Muscle of back (tissue), 13 donors: Measurements from ENCODE around the gene MAF. TPM values are rescaled to one million over a fixed set of nuclear protein-coding genes. Genes with fewer than 3 reads are reported as not detected.

Experiments used
- DNase-seq, 3 donors: peaks; one replicate each; pipeline versions ENCODE4 v3.0.0 to v3.0.0-alpha.2; 2013
- long read RNA-seq, 9 donors: transcript quantifications; one replicate each; lab custom pipeline, GENCODE V29; 2026
- polyA plus RNA-seq, 10 donors: library from polyadenylated mRNA; unstranded; fragments of 120-200 nt; gene quantifications; one replicate each; pipeline ENCODE4 v1.2.1, GENCODE V29; 2013; ENCODE audit not compliant: insufficient read length in 10 of 10

Gene MAF
- 10 to 100 TPM; 26.1 to 37.1 (median 31.4) TPM for polyA plus RNA-seq
- long read RNA-seq, donor 1, full-length matches to known transcripts, result 99 of 99 reads
- long read RNA-seq, donor 1, partial matches to known transcripts, result 0 of 99 reads
- long read RNA-seq, donor 1, other reads (novel, unspliced or antisense), result 0 of 99 reads
- long read RNA-seq, donor 2, full-length matches to known transcripts, result 74 of 74 reads
- long read RNA-seq, donor 2, partial matches to known transcripts, result 0 of 74 reads
- long read RNA-seq, donor 2, other reads (novel, unspliced or antisense), result 0 of 74 reads
- long read RNA-seq, donor 3, result 0 reads
- long read RNA-seq, donor 4, full-length matches to known transcripts, result 77 of 77 reads
- long read RNA-seq, donor 4, partial matches to known transcripts, result 0 of 77 reads
- long read RNA-seq, donor 4, other reads (novel, unspliced or antisense), result 0 of 77 reads
- long read RNA-seq, donor 5, full-length matches to known transcripts, result 137 of 137 reads
- long read RNA-seq, donor 5, partial matches to known transcripts, result 0 of 137 reads
- long read RNA-seq, donor 5, other reads (novel, unspliced or antisense), result 0 of 137 reads
- long read RNA-seq, donor 6, full-length matches to known transcripts, result 118 of 118 reads
- long read RNA-seq, donor 6, partial matches to known transcripts, result 0 of 118 reads
- long read RNA-seq, donor 6, other reads (novel, unspliced or antisense), result 0 of 118 reads
- long read RNA-seq, donor 7, full-length matches to known transcripts, result 68 of 68 reads
- long read RNA-seq, donor 7, partial matches to known transcripts, result 0 of 68 reads
- long read RNA-seq, donor 7, other reads (novel, unspliced or antisense), result 0 of 68 reads
- long read RNA-seq, donor 8, full-length matches to known transcripts, result 125 of 125 reads
- long read RNA-seq, donor 8, partial matches to known transcripts, result 0 of 125 reads
- long read RNA-seq, donor 8, other reads (novel, unspliced or antisense), result 0 of 125 reads
- long read RNA-seq, donor 9, full-length matches to known transcripts, result 12 of 12 reads
- long read RNA-seq, donor 9, partial matches to known transcripts, result 0 of 12 reads
- long read RNA-seq, donor 9, other reads (novel, unspliced or antisense), result 0 of 12 reads

DNA sequence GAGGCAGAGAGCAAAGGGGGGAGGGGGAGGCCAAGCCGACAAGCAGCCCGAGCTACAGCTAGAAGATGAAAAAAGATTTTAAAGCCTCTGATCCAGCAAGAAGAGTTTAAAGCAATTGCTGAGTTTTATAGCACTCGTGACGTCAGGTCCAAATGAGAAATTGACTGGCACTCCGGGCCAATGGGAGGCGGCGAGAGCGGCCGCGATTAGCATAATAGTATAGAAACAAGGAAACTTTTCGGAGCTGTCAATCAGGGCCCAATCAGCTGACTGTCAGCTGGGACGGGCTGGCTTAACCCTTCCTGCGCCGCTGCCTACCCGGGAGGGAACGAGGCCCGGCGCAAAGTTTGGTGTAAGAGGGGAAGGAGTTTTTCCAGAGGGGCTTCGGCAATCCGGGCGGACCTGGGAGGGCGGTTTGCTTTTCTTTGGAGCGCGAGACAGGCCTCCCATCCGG lies at the start of gene MAF:
MAF (minus strand) TSS at position 100 of the 454 bp plus-strand sequence. CDS start 835 bp downstream, outside the sequence.
- peak; percentile 96 to 99 (median 96) for DNase-seq

DNA sequence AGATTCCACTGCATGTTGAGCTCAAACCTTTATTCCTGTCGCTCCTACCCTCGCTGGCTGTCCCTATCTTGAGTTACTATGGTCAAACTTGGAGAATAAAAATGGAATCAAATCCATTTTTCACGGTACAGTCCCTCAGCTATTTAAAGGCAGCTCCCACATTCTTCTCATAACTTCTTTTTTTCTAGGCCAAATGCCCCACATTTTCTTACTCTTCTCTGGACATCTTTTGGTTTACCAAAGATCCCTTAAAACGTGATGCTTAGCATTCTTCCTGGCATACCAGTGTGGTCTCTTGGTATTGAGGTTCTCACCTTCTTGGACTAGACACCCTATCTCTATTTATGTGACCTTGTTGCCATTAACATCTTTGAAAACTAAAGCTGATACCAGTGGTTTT lies 48.3 kb upstream of the MAF start:
- DNase-seq, result no peak

DNA sequence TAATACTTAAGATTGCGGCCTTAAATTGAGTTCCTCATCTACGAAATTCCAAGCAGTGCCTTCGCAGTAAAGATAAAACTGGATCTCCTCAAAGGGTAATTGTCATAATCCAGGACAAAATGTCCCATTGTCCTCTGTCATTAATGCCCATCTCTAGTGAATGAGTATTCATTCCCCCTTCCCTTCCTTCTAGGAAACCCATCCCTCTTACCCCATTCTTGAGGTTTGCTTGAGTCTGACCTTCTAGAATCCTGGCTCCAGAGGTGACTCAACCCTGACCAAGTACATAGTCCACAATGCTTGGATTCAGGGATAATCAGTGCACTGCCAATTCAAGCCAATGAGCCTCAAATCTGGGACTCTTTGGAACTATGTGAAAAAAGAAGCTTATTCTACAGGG lies 47.0 kb upstream of the MAF start:
- DNase-seq, result no peak

DNA sequence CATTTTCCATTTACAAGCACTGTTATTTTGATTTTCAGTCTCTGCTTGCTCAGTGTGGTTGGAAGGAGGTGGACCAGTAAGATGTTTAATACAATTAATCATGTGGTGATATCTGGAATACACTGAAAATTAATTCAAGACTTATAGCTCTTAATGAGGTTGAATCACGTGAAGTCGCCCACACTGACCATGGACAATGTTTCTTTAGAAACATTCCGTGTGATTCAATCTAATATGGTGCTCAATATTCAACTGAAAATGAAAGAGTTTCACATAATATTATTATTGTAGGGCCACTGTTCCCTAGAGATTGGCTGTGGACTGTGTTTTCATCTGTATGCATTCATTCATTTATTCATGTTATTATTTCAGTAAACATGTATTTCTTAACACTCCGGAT lies 45.2 kb upstream of the MAF start:
- no peak for DNase-seq

DNA sequence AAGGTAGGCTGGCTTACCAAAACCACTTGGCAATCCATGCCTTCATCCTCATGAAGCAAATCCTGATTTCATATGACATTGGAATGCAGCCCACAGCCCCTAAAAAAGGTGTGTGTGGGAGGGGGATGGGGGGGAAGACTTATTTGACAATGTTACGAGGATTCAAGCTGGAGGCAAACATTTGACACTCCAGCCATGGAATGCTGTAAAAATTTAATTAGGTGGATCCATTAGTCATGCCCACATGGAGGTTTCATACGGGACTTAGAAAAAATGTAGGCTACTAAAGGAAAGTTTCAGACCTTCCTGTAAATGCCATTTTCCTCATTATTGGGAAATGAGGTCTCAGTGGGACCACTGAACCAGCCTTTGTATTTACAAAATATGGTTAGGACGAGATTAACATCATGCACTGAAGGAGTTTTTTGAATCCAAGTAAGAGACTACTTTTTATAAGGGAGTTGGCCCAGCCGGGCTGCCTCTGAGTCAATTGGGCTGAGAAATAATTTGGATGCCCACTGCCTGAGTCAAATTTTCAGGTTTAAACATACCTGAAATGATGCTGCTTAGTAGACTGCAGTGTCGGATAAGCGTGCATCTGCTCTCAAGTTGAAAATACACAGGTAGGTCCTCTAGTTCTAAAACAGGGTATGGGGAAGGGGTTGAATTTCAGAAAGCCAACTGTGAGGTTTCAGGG lies 44.6 kb upstream of the MAF start:
- no peak for DNase-seq

DNA sequence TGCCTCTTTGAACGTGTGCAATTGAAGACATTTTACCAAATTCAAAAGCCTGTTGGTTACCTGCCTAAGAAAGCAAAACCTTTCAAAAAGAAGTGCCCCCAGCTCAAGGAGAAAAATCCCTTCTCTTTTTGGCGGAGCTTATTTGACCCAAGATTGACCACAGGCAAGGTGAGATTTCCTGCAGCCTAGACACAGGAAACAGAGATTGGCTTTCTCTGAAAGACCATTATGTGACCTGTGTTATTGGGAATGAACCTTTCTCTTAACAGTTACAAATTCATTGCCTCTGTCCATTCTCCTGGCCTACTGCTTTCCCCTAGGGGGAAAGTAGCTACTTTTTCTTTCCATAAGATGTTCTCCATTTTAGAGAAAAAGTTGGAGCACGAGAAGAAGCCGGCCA lies 42.1 kb upstream of the MAF start:
- DNase-seq, result no peak

DNA sequence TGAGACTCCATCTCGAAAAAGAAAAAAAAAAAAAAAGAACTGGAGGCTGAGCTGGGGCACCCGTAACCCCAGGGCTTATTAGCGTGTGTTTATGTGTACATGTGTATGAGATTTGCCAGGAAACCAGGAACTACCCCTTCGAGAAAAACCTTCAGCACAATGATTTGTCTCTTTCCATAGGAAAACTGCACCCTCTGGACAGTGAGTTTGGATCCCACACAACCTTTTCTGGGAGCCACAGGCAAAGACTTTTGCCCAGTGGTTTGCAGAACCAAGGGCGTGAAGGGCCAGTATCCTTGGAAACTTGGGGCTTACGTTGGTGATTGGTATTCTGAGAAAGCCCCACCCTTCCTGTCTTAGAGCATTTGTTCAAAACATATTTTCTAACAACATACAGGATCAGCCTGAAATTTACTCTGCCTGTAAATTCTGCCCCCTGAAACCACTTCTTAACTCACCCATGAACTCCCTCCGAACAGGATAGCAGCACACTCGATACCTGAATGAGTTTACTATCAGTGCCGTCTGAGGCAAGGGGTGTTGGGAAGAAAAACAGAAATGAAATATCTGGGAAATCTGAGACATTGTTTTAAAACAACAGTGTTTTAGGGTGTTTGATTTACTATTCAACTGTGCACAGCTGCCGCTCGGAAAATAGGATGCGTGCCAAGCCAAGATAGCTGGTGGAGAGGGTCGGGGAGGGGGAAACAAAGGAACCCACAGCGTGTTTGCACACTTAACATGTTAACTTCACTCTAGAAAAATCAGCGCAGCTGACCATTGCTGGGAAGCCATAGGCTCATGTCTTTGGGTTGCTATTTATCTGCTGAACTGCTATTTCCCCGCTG lies 40.2 kb upstream of the MAF start:
- DNase-seq, result peak in 2 of 3 donors; percentile 44 to 77

DNA sequence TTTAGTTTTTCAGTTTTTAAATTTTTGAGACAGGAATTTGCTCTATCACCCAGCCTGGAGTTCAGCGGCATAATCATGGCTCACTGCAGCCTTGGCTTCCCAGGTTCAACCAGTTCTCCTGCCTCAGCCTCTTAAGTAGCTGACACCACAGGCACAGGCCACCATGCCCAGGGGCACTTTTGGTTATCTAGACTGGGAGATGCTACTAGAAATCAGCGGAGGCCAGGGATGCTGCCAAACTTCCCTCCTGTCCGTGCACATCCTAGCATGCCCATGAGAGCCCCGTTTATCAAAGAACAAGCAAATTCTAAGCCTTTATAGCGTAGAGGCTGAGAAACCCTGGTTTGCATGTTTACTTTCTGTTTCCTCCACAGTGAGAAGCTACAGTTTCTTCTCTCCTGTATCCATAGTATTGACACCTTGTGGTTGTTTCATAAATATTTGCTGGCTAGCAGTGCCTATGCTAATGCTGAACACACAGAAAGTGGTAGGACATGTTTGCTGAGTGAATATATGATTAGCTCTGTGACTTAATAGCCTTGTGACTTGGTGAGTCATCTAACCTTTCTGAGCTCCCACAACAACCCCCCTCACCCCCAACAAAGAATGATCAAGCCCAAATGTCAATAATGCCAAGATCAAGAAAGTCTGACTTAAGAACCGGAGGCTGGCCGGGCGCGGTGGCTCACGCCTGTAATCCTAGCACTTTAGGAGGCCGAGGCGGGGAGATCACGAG lies 39.2 kb upstream of the MAF start:
- DNase-seq, result no peak

DNA sequence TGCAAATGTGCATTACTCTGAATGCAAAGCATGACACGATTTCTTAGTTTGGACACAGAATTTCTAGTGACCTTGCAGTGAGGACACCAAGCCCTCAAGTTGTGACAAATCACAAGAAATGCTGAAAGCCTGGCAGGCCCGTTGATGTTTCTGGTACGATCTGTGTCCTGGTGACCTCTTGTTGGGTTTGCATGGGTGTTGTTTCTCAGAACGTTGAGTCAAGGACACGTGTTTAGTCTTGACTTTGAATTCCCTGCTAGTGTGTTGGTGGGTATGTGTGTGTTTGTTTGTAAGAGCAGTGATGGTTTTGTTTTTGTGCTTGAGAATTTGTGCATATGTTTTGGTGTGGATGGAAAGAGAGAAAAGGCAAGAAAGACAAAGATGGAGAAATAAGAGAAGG lies 37.8 kb upstream of the MAF start:
- no peak for DNase-seq

DNA sequence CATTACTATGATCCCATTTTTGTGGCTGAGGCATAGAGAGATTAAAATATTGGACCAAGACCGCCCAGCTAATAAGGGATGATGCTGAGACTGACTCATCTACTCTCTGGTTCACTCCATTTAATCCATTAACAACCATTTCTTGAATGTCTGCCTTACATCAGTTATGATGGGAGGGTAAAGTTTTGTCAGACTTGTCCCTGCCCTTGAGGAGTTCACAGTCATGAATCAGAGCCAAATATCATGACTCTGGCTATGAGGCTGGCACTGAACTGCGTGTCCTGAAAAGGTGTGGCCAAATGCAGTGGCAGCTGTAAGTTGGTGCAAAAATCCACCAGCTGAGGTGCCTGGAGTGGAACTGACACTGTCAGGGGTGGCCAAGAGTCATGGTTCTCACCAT lies 35.0 kb upstream of the MAF start:
- DNase-seq, result no peak

DNA sequence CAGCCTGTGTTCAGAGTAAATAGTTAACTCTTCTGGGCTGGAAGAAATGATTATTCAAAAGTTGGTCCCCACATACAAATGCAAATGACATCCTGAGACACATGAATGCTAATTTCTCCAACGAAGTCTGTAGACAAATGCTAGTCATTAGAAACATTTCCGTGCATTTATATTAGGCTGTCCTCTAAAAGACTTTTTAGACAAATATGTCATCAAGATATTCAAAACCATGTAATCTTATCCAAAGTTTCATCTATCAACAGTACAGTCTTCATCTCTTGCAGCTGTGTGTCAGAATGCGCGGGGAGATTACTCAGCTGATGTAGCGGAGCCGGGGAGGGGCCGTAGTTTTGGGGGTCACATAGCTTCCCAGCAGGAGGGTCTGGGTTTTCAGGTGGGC lies 33.8 kb upstream of the MAF start:
- no peak for DNase-seq

DNA sequence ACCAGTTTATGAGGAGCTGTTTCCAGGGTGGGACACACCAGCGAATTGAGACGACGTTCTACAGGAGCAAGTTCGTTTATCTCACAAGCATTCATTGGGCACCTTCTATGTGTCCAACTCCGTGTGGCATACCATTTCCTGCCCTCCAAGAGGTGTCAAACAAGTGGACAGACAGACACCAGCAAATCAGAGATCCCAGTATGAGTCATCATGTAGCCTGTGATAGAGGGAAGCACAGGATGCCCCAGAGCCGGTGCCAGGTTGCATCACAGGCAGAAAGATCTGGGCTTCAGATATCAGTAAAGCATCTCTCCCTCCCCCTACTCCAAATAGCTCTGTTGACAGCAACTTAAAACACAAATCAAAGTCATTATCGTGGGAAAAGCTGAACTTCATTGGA lies 31.8 kb upstream of the MAF start:
- no peak for DNase-seq

DNA sequence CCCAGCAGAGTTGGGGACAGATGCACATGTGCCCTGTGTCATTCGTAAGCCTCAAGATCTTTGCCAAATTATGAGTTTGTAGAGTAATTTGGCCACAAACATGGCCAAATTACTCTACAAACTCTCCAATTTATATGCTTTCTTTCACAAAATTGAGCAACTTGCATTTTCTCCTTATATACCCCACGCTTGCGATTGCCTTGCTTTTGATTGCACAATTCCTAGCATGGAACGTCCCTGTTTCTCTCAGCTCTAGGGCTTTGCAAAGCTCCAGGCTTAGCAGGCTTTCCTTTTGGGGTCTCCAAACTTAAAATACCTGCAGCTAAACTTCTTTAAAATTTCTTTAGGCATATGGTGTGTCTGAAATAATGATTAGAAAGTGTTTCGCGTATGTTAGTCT lies 28.5 kb upstream of the MAF start:
- DNase-seq, result no peak

DNA sequence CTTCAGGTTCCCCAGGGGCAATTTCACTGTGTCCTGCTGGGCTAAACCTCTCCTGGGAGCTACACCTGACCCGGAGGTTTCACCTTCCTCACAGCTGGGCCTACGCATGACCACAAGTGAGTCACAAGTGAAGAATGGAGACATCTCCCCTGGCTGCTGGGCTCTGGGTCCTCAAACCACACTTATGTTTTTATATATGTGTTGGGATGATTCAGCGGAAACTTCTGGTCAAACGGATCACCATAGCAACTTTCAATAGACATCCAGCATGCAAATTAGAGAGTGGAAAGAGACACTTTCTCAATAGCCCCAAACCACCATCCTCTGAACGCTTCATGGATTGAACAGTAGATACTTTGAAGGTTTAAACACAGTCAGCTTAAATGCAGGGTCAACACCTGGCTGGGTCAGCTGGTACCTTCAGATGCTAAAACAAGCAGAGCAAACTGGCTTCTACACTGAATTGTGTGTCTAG lies 28.0 kb upstream of the MAF start:
- peak in 1 of 3 donors; percentile 18 for DNase-seq

DNA sequence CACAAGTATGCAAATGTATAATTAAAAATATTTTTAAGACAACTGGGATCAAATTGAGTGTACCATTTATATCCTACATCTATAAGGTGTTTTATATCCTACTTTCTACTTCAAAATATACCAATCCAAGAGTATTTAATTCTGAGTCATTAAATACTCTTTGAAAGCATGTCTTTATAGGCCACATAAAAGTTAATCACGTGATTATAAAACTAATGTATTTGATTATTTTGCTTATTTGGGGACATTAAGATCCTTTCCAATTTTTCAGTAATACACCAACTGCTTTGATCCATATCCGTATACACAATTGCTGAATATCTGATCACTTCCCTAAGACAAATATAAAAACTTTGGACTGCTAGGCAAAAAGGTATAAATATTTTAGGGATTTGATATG lies 26.6 kb upstream of the MAF start:
- no peak for DNase-seq

DNA sequence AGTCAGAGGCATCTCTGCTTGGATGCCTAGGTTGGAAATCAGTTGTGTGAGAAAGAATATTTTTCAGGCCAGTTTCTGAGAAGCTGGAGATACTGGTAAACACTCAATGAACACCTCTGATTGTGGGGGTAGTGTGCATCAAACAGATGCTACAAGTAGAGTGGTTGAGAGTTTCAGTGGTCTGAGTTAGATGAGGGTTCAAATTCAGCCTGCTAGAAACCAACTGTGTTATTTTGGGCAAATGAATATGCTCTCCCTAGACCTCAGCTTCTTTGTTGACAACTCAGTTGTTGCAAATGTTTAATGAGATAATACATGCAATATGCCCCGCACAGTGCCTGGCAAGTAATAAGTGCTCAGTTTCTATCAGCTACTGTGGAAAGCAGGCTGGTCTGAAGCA lies 25.2 kb upstream of the MAF start:
- DNase-seq, result no peak

DNA sequence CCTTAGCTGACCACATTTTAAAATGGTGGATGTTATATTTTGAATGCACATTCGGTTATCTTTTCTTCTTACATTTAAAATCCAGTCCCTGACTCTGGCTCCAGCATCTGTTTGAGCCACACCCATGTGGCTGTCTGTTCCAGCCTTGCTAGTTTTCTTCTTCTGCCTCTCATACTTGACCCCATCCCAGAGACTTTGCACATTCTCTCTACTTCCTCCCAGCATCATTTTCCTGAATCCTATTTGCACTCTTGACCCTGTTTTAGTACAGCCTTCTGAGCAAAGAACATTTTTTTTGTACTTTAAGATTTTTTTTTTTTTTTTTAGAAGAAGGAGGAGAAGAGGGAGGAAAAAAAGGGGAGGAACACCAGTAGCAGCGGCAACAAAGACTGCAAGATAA lies 23.3 kb upstream of the MAF start:
- DNase-seq, result no peak

DNA sequence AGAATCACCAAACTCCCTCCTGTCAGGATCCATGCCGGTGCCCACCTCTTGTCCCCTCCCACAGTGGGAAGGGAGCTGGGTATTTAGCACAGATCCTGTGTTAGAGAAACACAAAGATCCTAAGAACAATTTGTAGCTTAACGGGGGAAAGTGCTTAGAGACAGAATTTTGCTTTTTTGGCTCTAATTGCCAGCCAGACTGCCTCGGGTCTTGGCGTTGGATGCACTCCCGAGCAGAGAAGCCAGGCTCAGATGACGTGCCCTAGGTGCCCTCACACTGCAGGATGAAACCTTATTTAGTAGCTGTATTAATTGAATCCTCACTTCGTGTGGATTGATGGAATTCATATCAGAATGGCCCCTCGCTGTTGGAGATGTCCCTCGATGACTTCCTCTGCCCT lies 22.5 kb upstream of the MAF start:
- no peak for DNase-seq

DNA sequence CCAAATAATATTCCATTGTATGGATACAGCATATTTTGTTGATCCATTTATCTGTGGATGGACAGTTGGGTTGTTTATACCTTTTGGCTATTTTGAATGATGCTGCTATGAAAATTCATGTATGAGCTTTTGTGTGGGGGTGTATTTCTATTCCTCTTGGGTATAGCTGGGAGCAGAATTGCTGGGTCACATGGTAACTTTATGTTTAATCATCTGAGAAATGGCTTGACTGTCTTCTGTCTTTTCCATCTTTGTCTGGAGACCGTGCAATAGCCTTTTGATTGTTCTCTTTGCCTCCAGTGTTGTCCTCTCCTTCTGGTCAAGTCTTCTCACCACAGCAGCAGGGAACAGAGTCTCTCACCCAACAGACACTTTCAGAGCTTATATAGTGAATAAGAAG lies 20.5 kb upstream of the MAF start:
- no peak for DNase-seq

DNA sequence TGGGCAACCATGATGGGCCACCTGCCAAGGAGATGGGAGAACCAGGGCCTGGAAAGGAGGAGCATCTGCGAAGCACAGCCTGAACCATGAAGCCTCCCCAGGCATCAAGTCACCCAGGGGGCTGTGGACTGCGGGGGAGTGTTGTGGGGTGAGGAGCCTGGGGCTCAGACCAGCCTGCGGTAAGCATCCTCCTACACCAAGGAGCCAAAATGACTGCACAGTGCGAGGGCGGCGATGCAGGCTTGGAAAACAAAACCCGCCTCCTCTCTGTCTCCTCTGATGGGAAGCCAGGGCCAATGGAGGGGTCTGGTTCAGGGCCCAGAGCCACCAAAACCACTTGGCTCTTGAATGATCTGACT lies 18.1 kb upstream of the MAF start:
- no peak for DNase-seq
